ENCODE results near the gene TNK2.

TNK2 gene

DNA sequence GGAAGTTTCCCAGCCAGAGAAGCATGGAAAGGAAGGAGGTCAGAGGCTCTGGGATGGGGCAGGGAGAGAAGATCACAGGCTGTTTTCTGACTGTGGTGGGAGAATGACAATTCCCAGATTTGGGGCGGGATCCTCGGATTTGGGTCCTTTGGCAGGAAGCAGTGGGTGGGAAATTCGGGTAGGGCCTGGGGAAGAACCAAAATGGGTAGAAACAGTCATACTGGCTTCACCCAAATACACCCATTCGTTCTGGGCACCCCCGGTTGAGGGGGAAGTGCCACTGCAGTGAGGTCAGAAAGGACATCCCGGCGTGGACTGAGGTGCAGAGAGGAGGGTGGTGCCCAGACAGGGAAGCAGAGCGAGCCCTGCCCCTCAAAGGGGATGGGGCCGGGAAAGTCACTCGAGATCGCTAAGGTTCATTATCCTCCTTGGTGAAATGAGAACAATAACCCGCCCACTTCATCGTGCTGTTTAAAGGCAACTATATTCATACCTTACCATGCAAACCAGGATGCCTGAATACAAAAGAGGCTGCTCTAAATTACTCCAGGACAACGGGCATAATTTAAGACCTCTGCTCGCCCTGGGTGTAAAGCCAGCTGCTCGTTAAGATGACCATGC lies 28.8 kb downstream of the TNK2 start:
- Histone ChIP-seq H3K36me3 (ENCODE audit: insufficient read depth, low read depth, low read length) (peaks cover 17% of the 10 kb centered on the region; the same call in 1 of the 2 replicates), H3K27ac (ENCODE audit: low read length) (no peak overlapping the region), H3K9ac (ENCODE audit: low read depth, low read length) (no peak overlapping the region), H3K4me3 (ENCODE audit: low read length) (no peak overlapping the region), H3K27me3 (ENCODE audit: insufficient read depth, low read length) (no peaks in the 10 kb centered on the region), H3K4me1 (ENCODE audit: insufficient read depth, low read length) (no peaks in the 10 kb centered on the region), H3K9me3 (ENCODE audit: insufficient read depth, low read depth, low read length) (no peaks in the 10 kb centered on the region)

DNA sequence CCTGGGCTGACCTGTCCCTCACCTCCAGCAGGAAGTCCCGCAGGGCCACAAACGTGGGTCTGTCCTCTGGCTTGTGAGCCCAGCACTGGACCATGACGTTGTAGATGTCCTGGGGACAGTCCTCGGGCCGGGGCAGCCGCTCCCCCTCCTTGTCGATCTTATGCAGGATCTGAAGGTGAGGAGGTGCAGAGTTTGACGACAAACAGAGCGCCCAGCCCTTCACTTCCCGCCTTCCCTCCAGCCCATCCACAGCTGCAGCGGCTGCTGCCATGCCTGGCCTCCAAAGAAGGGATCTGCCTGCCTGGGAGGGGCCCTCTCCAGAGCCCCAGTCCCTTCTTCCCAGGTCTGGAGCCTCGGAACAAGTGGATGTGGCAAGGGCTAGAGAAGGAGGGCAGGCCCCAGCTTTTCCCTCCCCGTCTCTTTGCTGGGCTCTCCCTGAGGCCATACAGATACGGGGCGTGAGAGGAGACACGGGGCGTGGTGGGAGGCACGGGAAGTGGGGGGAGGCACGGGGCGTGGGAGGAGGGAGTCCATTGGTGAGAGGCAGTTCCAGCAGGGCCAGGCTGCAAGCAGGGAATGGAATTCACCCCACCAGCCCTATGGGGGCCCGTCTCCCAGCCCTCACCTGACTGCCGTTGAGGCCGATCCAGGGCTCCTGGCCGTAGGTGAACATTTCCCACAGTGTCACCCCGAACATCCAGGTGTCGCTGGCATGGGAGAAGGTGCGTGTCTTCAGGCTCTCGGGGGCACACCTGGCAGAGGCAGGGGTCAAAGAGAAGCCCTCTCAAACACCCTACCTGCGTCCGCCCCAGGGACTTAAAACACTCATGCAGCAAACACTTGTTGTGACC lies 29.7 kb downstream of the TNK2 start:
- Histone ChIP-seq H3K27ac (ENCODE audit: low read length) (no peak overlapping the region), H3K9me3 (ENCODE audit: insufficient read depth, low read depth, low read length) (no peaks in the 10 kb centered on the region), H3K4me3 (ENCODE audit: low read length) (no peak overlapping the region), H3K36me3 (ENCODE audit: insufficient read depth, low read depth, low read length) (peaks cover 17% of the 10 kb centered on the region; the same call in 1 of the 2 replicates), H3K9ac (ENCODE audit: low read depth, low read length) (no peak overlapping the region), H3K27me3 (ENCODE audit: insufficient read depth, low read length) (no peaks in the 10 kb centered on the region), H3K4me1 (ENCODE audit: insufficient read depth, low read length) (no peaks in the 10 kb centered on the region)

DNA sequence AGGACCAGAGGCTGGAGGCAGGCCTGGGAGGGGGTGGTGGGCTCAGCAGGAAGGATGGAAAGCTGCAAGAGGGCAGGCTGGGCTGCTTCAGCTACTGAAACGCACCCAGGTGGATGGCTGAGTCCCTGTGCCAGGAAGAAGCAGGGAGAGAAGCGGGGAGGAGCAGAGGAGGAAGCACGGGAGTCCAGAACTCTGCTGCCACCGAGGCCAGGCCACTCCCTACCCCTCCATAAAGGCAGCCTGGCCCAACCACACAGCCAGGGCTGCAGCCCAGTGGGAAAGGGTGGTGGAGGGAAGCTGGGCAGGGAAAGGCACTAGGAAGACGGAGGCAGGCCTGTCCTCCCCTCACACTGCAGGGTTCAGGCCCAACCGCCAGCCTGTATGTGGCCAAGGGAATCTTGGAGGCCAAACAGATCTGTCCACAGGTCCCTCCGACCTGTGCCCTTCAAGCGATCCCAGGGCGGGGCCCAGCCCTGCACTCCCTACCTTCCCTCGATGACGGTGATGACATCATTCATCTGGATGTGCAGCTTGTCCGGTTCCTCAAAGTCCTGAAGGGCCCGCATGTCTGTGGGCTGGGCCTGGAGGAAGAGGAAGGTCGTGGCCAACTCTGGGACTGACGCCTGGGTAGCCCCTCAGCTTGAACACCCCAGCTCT lies 30.5 kb downstream of the TNK2 start:
- H3K9ac ChIP-seq (ENCODE audit: low read depth, low read length) = no peak overlapping the region
- peaks cover 17% of the 10 kb centered on the region; the same call in 1 of the 2 replicates for H3K36me3 ChIP-seq (ENCODE audit: insufficient read depth, low read depth, low read length)
- no peaks in the 10 kb centered on the region for H3K9me3 ChIP-seq (ENCODE audit: insufficient read depth, low read depth, low read length)
- H3K27ac ChIP-seq (ENCODE audit: low read length) = no peak overlapping the region
- no peak overlapping the region for H3K4me3 ChIP-seq (ENCODE audit: low read length)
- no peaks in the 10 kb centered on the region for H3K27me3 ChIP-seq (ENCODE audit: insufficient read depth, low read length)
- H3K4me1 ChIP-seq (ENCODE audit: insufficient read depth, low read length) = no peaks in the 10 kb centered on the region

DNA sequence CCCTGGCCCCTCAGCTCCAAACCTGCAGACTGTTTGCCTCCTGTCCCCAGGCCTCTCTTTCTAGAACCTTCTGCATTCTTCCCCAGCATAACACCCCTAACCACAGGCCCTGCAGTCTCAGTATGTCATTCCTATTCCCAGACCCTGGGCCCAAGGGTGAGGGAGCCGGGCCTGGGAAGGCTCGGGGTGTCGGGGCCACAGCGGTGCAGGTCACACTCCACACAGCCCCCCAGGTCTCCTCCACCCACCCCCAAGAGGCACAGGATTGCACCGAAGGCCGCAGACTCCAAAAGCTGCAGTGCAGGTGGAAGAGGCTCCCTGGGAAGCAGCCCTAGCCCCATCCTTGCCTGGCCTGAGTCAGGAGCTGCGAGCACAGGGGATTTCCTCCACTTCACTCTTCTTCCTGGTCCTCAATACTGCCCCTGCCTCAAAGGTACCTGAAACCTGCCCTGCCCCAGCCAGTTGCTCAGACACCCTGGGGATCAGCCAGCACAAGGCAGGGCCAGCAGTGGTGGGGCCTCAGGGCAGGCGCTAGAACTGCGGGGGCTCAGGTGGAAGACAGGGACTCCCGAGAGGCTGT lies 31.1 kb downstream of the TNK2 start:
- no peak overlapping the region for H3K27ac ChIP-seq (ENCODE audit: low read length)
- no peak overlapping the region for H3K9ac ChIP-seq (ENCODE audit: low read depth, low read length)
- H3K27me3 ChIP-seq (ENCODE audit: insufficient read depth, low read length) = no peaks in the 10 kb centered on the region
- no peaks in the 10 kb centered on the region for H3K4me1 ChIP-seq (ENCODE audit: insufficient read depth, low read length)
- H3K36me3 ChIP-seq (ENCODE audit: insufficient read depth, low read depth, low read length) = peaks cover 17% of the 10 kb centered on the region; the same call in 1 of the 2 replicates
- no peak overlapping the region for H3K4me3 ChIP-seq (ENCODE audit: low read length)
- H3K9me3 ChIP-seq (ENCODE audit: insufficient read depth, low read depth, low read length) = no peaks in the 10 kb centered on the region

DNA sequence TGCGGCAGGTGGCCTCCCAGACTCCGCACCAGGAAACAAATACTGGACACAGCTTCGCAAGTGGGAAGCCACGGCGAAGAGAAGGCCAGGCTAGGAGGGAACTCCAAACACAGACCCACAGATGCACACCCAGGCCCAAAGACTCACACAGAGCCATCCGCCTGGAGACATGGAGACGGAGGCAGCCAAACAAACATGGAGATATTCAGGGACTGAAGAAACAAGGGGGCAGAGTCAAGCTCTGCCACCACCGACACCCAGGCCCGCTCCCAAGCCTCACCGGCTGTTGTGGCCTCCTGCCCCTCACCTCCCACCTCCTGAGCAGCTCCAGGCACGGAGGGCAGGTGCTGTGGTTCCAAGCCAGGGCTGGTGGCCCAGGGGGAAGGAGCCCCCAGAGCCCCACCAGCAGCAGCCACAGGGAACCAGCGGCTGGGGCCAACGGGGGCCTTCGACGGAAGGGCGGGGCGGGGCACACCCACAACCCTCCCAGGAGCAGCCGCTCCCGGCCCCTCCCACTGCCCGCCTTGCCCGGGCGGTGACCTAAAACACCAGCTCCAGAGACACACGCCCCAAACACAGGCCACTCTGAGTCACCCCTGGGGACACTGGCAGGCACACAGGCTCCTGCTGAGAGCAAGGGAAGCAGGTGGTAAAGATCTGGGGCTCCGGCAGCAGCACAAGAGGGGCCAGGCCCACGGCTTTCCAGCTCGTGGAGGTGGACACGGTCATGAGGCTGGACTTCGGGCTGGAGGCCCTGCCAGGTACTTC lies 31.9 kb downstream of the TNK2 start:
- Histone ChIP-seq H3K4me3 (ENCODE audit: low read length) (no peak overlapping the region), H3K4me1 (ENCODE audit: insufficient read depth, low read length) (no peaks in the 10 kb centered on the region), H3K27me3 (ENCODE audit: insufficient read depth, low read length) (no peaks in the 10 kb centered on the region), H3K9ac (ENCODE audit: low read depth, low read length) (no peak overlapping the region), H3K9me3 (ENCODE audit: insufficient read depth, low read depth, low read length) (no peaks in the 10 kb centered on the region), H3K27ac (ENCODE audit: low read length) (no peak overlapping the region), H3K36me3 (ENCODE audit: insufficient read depth, low read depth, low read length) (peaks cover 14% of the 10 kb centered on the region; the same call in 1 of the 2 replicates)

DNA sequence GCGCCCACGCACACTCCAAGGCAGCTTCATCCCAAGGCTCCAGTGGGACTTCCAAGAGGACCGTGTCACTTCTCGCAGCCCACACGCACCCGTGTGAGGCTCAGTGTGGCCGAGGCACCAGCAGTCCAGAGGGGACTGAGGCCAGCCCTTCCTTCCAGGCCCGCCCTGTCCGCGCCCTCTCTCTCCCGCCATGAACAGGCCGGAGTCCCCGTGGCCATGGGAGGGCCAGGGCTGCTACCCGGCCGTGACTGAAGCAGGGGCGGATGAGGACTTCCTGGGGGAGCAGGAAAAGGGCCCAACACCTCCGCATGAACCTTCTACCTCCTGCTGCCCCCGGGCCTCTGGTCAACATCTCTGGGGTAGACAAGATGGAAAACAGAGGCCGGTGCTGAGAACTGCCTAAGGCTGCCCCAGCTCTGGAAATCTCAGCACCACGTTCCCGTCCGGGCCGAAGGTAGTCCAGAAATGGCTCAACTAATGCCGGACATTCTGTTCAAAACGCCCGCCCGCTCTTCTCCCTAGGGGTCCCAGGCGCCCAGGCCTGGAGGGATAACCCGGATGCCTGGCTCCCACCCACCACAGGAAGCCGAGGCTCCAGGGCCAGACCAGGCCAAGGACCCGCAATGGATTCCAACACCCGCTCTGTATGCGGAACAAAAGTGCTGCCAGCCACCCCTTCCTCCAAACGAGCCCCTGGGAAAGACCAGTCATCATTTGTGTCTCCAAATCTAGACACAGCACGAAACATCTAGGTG lies 32.7 kb downstream of the TNK2 start:
- no peaks in the 10 kb centered on the region for H3K9me3 ChIP-seq (ENCODE audit: insufficient read depth, low read depth, low read length)
- H3K4me3 ChIP-seq (ENCODE audit: low read length) = no peak overlapping the region
- no peak overlapping the region for H3K9ac ChIP-seq (ENCODE audit: low read depth, low read length)
- no peaks in the 10 kb centered on the region for H3K27me3 ChIP-seq (ENCODE audit: insufficient read depth, low read length)
- H3K27ac ChIP-seq (ENCODE audit: low read length) = no peak overlapping the region
- H3K36me3 ChIP-seq (ENCODE audit: insufficient read depth, low read depth, low read length) = peaks cover 14% of the 10 kb centered on the region; the same call in 1 of the 2 replicates
- no peaks in the 10 kb centered on the region for H3K4me1 ChIP-seq (ENCODE audit: insufficient read depth, low read length)

DNA sequence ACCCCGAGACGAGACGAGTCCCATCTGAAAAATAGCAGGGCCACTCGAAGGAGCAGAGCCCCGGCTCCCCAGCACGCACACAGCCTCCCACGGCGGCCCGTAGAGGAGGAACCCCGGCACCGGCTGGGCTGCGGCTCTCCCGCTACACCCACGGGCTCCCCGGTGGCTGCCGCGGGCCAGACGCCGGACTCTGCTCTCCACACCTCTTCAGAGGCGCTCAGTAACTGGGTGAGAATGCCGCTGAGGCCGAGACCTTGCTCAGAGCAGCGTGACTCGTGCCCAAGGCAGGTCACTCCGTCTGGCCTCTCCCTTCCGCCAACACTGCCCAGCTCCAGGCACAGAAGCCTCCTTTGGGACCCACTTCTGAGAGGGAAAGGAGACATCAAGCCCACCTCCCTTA lies 34.4 kb downstream of the TNK2 start:
- no peak overlapping the region for H3K27ac ChIP-seq (ENCODE audit: low read length)
- H3K36me3 ChIP-seq (ENCODE audit: insufficient read depth, low read depth, low read length) = peaks cover 8% of the 10 kb centered on the region; the same call in 1 of the 2 replicates
- no peak overlapping the region for H3K9ac ChIP-seq (ENCODE audit: low read depth, low read length)

DNA sequence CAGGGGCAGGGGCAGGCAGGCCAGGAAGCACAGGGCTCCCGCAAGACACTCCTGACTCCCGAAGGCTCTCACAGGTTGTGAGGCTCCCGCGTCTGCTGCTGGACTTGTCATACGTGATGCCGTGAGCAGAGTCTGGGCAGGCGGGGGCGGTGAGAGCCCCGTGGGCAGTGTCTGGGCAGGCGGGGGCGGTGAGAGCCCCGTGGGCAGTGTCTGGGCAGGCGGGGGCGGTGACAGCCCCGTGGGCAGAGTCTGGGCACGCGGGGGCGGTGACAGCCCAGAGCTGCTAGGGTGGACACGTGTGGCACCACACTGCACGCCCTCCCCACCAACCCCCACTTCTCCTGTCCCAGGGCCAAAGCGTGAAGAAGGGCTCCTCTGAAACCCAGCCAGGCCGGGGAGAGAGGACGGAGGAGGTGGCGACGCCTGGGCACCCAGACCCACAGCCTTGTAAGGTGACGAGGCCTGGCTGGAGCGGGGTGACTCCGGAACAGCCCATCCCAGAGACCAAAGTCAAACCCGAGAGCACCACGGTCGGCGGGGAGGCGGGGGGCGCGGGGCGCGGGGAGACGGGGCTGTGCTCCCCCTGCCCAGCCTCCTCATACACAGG lies 35.0 kb downstream of the TNK2 start:
- Histone ChIP-seq H3K27me3 (ENCODE audit: insufficient read depth, low read length) (no peaks in the 10 kb centered on the region), H3K9ac (ENCODE audit: low read depth, low read length) (no peak overlapping the region), H3K27ac (ENCODE audit: low read length) (no peak overlapping the region), H3K9me3 (ENCODE audit: insufficient read depth, low read depth, low read length) (no peaks in the 10 kb centered on the region), H3K36me3 (ENCODE audit: insufficient read depth, low read depth, low read length) (peaks cover 6% of the 10 kb centered on the region; the same call in 1 of the 2 replicates), H3K4me1 (ENCODE audit: insufficient read depth, low read length) (no peaks in the 10 kb centered on the region), H3K4me3 (ENCODE audit: low read length) (no peak overlapping the region)

More for the DNA sequence above, 34.4 kb downstream of the TNK2 start:
- Histone ChIP-seq H3K4me3 (ENCODE audit: low read length) (no peak overlapping the region), H3K9me3 (ENCODE audit: insufficient read depth, low read depth, low read length) (no peaks in the 10 kb centered on the region), H3K4me1 (ENCODE audit: insufficient read depth, low read length) (no peaks in the 10 kb centered on the region), H3K27me3 (ENCODE audit: insufficient read depth, low read length) (no peaks in the 10 kb centered on the region)

DNA sequence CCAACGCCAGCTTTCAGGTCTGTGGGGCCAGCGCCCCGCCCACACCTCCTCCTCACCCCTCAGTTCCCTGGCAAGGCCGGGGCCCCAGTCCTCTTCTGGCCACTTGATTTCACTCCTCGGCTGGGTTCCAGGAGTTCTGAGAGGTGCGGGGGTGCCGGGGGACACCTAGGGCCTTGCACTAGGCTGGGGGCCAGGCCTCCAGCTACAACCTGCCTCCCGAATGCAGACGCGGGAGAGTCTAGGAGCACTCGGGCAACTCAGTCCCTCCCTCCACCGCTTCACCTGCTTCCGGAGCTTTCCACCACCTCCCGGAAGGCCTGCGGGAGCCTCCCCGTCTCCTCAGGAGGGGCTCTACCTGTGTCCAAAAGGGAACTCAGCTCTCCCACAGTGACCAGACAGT lies 35.6 kb downstream of the TNK2 start:
- Histone ChIP-seq H3K36me3 (ENCODE audit: insufficient read depth, low read depth, low read length) (peaks cover under 1% of the 10 kb centered on the region; the same call in 1 of the 2 replicates), H3K27ac (ENCODE audit: low read length) (no peak overlapping the region), H3K4me1 (ENCODE audit: insufficient read depth, low read length) (no peaks in the 10 kb centered on the region)

DNA sequence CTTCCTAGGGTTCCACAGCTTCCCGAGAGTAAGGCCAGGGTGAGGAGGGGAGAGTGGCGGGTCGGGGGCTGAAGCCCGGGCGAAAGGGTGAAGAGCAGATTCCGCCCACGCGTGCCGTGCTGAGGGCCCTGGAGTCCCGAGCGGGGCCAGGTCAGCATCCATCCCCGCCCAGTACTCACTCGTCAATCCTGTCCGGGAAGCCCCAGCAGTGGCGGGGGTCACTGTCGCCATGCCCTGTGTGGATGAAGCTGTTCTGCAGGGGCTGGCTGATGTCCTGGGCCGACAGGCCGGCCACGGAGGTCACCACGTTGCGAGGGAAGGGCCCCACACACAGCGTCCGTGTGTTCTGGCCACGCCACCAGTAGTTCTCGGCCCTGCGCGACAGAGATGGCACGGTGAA lies 36.3 kb downstream of the TNK2 start:
- H3K36me3 ChIP-seq (ENCODE audit: insufficient read depth, low read depth, low read length) = no peaks in the 10 kb centered on the region
- no peak overlapping the region for H3K27ac ChIP-seq (ENCODE audit: low read length)

More for the DNA sequence above, 35.6 kb downstream of the TNK2 start:
- Histone ChIP-seq H3K9ac (ENCODE audit: low read depth, low read length) (no peak overlapping the region), H3K4me3 (ENCODE audit: low read length) (no peak overlapping the region), H3K9me3 (ENCODE audit: insufficient read depth, low read depth, low read length) (no peaks in the 10 kb centered on the region), H3K27me3 (ENCODE audit: insufficient read depth, low read length) (no peaks in the 10 kb centered on the region)

More for the DNA sequence above, 36.3 kb downstream of the TNK2 start:
- no peaks in the 10 kb centered on the region for H3K27me3 ChIP-seq (ENCODE audit: insufficient read depth, low read length)
- H3K4me1 ChIP-seq (ENCODE audit: insufficient read depth, low read length) = no peaks in the 10 kb centered on the region
- H3K4me3 ChIP-seq (ENCODE audit: low read length) = no peak overlapping the region
- H3K9ac ChIP-seq (ENCODE audit: low read depth, low read length) = no peak overlapping the region
- no peaks in the 10 kb centered on the region for H3K9me3 ChIP-seq (ENCODE audit: insufficient read depth, low read depth, low read length)
